NOMO-1 (cell line): ENCODE measurements around the gene CCDC73.
"Not testable (repeated sequence)": the region's sequence is repeated elsewhere in the genome, so short reads cannot be mapped to it uniquely, and the experiment has no call there.

Experiments used
- DNase-seq, 2 experiments: peaks; one replicate each; lab custom pipeline; 2025; ENCODE audit not compliant: unreplicated experiment in 2 of 2; lab: John Stamatoyannopoulos, UW

CCDC73 gene

DNA sequence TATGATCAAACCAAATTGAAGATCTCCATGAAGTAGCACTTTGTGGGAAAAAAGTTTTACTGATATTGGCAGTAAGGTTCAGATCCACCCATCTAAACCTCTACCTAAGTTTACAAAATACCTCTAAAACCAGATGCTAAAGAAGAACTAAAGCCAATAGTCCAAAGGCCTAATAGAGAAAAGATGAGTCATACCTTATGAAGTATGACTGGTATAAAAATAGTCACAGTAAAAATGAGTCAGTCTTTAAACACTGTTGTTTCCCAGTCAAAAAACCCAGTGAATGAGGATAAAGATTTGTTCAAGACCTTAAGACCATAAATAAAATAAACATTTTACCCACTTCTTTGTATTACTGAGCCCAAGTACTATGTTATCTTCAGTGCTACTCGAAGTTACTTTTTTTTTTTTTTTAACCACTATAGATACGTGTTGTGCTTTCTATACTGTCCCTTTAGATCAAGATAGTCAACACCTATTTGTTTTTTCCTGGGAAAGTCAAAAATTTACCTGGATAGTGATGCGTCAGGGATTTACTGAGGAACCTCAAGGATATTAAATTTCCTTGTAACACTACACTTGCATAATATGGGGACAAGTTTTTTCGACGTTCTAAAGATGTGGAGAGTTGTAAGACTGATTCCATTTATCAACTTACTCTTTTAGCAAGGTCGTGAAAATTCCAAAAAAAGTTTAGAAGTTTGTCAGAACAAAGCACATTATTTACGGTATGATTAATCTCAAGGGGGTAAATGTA lies 87.3 kb downstream of the CCDC73 start:
- peak; percentile 5 to 58 for DNase-seq

- no peak for DNase-seq
These were observed 89.0 kb downstream of the CCDC73 start for GRCh38 chr11:32705309-32706033.

GRCh38 chr11:32704775-32705174 lies 89.7 kb downstream of the CCDC73 start:
- DNase-seq: no peak

DNA sequence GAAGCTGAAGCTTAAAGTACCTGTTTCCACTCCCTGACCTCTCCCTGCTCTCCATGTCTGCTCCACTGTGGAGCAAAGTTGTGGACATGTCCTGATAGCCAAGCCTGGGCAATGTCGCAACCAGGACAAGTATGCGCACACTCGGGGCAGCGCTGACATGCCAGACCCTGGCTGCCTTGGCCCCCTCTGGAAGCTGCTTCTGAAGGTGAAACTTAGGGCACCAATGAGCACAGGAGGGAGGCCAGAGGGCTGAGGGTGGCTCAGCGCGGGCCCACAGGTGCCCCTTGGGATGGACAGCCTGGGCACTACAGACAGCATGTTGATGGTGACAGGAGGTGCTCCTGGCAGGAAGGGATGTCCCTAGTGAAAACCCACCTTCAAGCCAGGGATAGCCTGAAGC lies 90.2 kb downstream of the CCDC73 start:
- DNase-seq: no peak

DNA sequence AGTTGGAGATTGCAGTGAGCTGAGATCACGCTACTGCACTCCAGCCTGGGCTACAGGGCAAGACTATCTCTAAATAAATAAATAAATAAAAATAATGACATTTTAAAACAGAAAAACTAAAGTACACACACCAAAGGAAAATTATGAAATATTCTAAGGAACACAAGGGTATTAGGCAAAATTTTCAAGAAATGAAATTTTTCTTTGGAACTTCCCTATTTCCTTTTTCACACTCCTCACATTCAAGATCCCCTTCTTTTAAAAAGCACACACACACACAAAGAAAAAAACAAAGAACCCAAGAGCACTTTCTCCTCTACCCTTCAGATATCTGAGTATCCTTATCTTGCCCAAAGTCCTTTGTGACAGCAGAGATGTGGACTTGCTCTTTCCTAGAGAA lies 92.8 kb downstream of the CCDC73 start:
- DNase-seq: peak in 1 of 2 experiments; percentile 4

DNA sequence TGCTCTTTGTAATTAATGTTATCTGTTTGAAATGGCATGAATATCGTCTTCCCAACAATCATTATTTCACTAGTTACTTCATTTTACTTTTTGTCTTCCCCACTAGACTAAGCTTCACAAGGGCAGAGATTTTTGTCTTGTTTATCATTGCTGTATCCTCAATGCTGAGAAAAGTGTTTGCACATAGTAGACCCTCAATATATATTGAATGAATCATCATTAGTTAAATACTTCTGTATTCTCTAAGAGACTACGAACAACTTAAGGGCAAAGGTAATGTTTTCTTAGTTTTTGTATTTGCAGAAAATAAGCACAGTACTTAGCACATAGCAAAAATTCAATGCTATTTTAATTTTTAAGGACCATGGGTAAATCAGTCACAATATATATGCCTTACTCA lies 95.9 kb downstream of the CCDC73 start:
- no peak for DNase-seq

DNA sequence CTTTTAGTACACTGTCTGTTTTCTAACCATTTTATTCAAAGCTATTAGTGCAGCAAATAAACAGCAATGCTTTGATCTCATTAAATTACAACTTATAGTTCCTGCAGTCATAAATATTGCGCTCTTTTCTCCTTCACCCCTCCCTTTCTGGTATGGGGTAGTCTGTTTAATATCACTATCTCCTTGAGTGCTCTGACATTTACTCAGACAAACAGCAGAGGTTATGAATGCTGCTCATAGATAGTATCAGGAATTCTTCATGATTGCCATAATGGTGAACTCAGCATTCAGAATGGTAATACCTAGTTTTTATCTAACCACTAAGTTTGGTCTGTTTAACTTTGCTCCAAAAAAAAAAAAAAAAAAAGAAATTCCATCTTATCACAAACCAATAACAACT lies 123.4 kb downstream of the CCDC73 start:
- DNase-seq: no peak

DNA sequence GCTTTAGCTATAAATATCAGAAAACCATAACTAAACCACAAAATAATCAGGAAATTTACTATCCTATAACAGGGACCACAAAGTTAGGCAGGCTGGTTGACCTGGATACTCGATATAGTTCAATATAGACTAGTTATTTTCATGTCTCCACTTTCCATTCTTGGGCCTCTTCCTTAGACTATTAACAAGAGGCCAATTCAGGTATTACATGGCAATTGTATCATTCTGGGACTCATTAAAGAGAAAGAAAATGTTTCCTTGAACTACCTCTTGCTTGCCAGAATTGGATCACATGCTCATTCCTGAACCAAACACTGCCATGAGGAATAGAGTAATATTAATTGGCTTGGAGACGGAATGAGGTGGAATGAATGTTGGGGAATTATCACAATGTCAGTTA lies 134.8 kb downstream of the CCDC73 start:
- DNase-seq: no peak

DNA sequence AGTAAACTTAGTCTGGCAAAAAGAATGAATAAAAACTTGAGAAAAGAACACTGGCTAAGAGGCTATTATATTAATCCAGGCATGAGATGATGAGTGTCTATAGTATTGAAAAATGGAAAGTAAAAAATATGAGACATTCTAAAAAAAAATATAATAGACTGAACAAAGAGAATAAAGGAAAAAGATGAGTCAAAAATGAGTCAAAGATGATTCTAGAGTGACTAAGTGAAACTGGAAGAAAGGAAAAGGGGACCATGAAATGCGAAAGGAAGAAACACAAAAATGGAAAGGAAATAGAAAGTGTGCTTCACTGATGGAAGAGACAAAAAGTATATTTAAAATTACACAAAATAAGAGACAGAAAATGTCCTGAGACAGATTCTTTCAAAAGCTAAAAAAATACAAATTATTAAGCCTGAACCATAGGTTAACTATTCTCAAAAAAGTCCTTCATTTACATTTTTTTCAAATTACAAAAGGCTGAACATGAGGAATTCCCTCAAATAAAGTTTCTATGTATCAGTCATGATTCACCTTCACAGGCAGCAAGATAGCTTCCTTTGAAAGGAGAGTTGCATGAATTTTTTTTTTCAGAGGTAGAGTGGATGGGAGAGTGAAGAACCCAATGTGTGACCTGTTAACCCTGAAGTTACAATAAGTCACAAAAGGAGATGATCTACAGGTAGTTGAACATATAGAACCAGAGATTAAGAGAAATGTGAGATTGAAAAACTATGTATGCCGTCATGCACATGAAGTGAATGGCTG lies 135.6 kb downstream of the CCDC73 start:
- DNase-seq: no peak

DNA sequence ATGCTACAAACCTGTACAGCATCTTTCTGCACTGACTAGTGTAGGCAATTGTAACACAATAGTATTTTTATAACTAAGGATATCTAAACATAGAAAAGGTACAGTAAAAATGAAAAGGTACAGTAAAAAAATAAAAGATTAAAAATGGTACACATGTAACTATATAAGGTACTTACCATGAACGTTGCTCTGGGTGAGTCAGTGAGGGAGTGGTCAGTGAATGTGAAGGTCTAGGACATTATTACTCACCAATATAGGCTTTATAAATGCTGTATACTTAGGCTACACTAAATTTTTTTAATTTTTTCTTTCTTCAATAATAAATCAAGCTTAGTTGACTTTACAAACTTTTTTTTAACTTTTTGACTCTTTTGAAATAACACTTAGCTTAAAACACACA lies 150.9 kb downstream of the CCDC73 start:
- DNase-seq: no peak

GRCh38 chr11:32641361-32641760 lies 153.1 kb downstream of the CCDC73 start:
- no peak for DNase-seq

DNA sequence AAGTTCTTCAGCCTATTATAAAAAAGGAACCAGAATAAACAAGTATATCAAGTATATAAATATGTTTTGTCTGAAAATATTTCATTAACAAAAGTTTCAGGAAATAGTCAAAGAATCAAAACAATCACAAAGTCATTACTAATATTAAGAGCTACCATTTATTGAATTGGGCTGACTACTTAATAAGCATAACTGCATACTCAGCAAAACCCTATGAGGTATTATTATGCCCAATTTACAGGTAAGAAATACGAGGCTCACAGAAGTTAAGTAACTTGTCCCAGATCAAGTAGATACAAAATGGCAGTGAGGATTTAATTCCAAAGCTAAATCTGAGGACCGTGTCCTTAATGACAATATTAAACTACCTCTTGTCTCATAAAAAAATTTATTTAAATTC lies 158.6 kb downstream of the CCDC73 start:
- no peak for DNase-seq

DNA sequence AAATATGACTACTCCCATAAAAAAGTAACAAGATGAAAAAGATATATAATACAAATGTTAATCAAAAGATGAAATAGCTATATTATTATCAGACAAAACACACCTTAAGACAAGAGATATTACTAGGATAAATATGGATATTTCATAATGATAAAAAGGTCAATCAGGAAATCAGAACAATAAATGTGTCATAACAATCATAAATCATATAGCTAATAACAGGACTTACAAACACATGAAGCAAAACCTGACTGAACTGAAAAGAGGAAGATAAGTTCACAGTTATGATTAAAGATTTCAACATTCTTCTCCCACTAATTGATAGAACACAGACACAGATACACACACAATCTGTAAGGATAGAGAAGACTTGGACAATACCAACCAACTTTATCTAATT lies 163.6 kb downstream of the CCDC73 start:
- DNase-seq: peak; percentile 6 to 87

DNA sequence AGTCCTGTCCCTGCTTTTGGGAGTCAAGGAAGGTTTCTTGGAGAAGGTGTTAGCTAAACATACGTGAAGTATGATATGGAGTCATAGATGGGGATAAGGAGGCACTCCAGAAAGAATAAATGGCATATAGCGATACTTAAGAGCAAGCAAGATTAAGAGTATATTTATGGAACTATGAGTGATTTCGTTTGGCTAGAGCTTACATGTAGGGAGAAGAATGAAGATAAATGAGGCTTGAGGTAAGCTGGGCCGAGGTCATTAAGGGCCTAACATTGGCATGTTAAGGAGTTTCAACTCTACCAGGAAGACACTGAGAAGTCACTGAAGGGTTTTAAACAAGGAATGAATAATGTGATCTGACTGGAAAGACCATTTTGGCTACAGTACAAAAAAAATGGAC lies 177.6 kb downstream of the CCDC73 start:
- no peak for DNase-seq

DNA sequence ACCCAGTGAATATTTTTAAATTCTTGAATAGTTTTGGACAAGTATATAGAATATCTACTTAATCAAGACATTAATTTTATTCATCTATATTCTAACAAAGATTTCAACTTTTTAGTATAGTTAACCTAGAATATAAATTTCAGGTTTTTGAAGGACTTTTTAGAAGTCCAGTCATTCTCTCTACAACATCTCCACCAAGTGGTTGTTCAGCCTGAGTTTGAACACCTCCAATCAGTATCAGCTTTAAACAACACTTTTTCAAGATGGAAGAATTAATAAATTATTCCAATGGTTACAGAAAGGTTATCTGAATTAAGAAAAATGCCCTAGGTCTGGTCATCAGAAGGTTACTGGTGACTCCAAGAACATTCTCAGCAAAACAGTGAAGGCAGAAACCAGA lies 179.0 kb downstream of the CCDC73 start:
- DNase-seq: no peak

GRCh38 chr11:32613500-32614151 lies 180.8 kb downstream of the CCDC73 start:
- DNase-seq: no peak

DNA sequence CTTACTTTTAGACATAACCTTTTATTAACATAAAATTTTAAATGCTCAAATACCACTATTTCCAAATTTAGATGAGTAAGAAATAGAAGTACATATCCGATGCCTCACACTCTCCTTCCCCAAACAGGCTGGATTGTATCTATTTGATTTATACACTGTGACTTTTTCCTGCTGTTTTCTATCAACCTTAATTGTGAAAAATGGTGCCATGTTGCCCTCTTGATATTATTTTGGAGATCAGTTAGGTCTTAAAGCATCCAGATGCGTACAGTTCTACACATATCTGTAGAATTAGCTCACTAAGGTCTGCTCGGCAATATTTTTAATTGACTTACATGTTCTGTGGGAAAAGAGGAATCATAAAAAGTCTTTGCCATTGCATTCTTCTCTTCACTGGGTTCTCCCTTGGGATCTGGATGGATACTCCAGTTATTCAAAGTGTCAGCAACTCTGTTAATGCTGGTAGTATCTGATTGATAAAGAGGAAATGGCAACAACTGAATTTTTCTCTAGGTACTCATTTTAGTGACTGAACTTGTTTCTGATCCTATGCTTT lies 183.6 kb downstream of the CCDC73 start:
- no peak for DNase-seq

DNA sequence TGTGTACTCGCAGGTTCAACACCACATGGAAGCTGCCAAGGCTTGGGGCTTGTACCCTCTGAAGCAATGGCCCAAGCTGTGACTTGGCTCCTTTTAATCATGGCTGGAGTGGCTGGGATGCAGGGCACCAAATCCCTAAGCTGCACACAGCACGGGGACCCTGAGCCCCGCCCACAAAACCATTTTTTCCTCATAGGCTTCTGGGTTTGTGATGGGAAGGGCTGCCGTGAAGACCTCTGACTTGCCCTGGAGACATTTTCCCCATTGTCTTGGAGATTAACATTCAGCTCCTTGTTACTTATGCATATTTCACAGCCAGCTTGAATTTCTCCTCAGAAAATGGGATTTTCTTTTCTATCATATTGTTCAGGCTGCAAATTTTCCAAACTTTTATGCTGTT lies 185.6 kb downstream of the CCDC73 start:
- DNase-seq: not testable (repeated sequence)

GRCh38 chr11:32606220-32606619 lies 188.2 kb downstream of the CCDC73 start:
- DNase-seq: no peak

- DNase-seq: no peak
These were observed 191.6 kb downstream of the CCDC73 start for GRCh38 chr11:32602657-32603415.
